GM18861 (cell line): ENCODE measurements around the gene CMTM7.

ENCODE experiments used
- ATAC-seq: cut with Tn5 transposase; IDR thresholded peaks from one replicate; pipeline ENCODE4 v1.9.1; 2021; ENCODE audit not compliant: unreplicated experiment

CMTM7 gene

DNA sequence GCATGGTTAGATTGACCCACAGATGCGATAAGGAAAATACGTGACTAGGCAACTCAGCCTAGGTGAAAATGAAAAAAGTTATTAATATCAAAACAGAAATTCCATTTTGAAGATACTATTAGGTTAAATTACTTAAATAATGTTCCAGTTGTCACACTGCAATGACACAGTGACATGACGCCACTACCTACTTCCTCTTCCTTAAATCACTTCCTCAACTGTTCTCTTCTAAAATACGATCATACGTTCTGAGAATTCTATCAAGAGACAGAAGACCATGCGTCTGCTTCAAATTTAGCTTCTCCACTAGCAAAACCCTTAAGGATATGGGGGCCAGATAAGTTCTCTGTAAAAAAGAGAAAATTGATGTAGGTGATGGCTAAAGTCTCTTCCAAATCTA is 92.8 kb downstream of the CMTM7 start:
- no peak for ATAC-seq

DNA sequence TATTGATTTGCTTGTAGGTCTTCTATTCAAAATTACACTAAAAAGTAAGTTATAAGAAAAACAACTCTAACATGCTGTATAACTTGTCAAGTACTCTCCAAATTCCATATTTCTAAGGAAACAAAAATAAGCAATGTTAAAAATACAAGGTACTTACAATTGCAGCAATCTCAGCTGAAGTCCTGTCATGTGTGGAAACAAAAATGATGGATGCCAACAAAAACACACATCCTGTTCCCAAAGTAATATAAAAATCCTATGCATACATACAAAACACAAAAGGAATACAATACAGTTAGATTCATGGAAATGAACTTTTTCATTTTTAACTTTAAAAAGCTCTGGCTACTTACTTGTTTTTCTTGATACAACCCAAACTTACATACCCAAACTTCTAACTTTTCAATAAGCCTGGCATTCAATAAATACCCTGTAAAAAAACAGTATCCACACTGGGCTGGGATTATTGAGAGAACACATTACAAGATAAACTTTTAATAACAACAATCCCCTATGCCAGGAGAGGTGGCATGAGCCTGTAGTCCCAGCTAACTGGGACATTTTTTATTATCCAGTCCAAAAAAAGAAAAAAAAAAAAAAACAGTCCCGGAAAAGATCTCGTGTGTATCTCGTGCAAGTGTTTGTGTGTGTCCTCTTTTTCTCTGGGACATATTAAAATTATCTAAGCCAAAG is 96.3 kb downstream of the CMTM7 start:
- ATAC-seq = no peak

DNA sequence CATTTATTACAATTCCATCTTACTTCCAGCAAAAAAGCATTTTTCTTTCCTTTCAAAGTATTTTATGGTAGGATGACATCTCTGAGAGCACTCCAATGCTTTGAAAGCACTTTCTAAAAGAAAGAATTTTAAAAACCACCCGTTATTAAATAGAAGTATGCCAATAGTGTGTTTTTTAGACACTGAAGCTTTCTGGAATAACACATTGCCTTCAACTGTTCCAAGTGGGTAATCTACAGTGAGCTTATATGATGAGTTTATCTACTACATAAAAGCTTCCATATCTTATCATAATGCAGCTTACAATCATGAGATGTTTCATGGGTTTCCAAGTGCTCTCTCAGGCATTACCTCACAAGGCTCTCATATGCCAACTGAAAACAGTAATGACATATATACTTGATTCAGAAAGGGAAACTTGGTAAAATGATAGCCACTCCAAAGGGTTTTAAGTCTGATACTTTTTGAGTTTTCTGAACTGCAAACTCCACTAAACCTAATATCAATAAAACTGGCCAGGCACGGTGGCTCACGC is 96.9 kb downstream of the CMTM7 start:
- ATAC-seq = no peak

DNA sequence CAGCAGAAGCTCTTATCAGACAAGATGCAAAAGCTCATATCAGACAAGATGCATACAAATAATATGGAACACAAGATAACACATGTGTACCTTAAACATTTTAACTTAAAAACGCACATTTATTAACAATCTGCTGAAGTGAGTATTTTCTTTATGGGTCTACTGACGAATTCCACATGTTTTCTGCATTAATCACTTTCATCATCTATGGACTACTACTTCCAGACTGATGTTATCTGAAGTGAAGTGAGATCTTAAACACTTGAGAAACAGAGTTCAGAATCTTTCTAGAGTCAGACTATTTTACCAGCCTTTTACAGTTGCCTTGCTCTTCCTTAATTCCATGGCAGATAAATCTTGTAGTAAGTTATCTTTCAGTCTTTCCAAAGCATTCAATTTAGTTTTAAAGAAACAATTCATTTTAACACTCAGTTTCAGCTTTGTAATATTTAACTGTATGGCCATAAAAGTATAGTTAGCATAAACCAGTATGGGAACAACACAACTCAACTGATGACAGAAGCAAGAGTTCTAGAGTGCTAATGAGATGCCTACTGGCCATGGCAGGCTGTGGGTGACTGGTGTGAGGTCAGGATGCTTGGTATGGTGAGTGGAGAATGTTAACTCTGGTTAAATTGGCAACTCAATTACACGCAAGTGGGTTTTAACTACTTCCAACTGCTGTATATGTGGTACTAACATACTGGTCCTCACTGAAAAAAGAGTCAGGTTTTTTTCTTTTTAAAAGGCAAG is 101.2 kb downstream of the CMTM7 start:
- no peak for ATAC-seq

DNA sequence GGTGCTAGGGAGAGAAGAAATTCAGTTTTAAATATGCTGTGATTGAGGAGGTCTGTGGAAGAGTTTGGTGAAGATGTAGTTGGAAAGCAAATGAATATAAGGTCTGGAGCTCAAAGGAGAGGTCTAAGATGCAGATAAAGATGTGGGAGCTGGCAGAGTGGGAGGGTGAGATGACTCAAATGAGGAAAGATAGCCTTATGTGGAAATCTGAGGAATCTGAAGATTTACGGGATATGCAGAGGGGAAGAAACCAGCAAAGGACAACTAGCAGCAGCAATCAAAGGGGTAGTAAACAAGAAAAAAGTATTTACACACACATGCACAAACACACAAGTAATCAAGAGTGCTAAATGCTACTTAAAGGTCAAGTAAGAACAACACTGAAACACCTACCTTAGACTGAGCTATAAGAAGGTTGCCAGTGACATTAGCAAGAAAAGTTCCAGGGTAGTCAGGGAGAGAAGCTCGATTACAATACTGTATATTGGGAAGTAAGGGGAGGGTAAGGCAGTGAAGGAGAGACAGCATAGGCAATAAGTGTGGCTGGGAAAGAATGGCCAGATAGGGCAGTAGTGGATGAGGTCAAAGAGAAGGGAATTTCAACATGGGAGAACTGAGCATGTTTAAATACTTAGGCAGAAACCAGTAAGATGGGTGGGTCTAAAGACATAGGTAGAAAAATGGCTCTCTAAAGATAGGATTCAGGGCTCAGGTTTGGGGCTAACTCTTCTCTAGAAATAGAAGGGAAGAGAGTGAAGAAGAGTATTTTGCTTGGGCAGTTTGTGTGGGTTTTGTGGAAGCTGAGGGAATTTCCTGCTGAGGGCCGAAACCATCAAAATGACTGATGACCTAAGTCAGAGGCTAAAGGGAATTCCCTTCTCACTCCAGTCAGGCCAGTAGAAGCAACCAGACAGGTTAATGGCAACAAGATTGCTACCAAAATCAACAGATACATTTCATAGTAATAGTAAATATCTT is 102.1 kb downstream of the CMTM7 start:
- peak; percentile 83 for ATAC-seq

DNA sequence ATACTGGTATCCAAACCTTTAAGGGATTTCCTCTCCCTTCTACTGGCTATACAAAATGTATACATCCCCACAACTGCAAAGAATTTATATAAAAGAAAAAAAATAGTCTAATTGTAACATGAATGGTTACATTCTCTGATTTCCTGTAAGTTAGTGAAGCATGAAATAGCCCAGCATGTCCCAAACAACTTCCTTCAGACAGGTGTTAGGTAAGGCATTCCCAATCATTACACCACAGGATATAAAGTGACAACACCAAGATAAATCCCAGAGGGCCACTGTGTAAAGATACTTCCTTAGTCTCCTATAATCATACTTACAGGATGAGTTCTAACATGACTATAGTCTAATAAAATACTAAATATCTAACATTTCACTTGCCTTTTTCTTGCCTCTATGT is 103.4 kb downstream of the CMTM7 start:
- no peak for ATAC-seq

DNA sequence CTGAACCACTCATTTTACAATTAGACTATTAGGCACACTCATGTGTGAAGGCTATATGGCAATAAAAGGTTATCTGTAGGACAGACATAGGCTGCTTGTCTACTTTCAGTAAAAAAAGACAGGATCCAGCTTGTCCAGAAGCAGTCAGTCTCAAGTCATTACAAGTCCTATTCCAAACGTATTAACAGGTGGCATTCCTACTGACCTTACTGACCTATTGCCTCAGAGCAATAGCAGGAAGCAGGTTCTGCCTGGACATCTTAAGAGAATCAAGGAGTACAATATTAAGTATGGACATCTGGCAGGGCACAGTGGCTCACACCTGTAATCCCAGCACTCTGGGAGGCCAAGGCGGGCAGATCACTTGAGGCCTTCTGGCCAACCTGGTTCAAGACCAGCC is 104.0 kb downstream of the CMTM7 start:
- no peak for ATAC-seq

DNA sequence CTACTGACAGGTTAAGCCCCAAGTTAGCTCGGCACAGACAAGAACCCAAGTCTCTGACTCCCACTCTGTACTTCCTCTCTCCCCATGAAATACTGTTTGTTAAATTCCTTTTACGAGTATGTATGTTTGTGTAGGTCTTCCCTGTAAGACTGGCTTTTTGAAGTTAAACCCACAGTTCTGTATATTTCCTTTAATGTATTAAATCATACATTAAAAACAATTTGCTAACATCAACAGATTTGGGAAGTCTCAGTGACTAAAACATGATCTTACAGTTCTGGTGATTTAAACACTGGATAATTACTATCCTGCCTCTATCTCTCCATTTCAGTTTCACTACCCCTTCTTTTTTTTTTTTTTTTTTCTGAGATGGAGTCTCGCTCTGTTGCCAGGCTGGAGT is 106.6 kb downstream of the CMTM7 start:
- ATAC-seq = no peak

DNA sequence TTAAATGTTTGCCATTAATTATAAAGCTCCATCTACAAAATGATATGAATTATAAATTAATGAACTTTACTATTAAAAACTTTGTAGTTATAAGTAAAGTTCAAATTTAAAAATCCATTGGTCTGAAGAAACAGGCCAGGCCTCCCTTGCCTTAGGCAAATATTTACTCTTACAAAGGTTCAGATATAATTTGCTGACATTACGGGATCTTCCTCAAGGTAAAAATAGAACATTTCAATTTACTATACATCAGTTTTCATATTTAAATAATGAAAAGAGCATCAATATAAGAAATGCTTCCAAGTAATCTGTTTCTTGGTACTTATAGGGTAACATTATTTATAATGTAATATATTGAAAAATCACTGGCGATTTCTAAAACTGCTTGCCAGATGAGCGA is 107.3 kb downstream of the CMTM7 start:
- no peak for ATAC-seq

DNA sequence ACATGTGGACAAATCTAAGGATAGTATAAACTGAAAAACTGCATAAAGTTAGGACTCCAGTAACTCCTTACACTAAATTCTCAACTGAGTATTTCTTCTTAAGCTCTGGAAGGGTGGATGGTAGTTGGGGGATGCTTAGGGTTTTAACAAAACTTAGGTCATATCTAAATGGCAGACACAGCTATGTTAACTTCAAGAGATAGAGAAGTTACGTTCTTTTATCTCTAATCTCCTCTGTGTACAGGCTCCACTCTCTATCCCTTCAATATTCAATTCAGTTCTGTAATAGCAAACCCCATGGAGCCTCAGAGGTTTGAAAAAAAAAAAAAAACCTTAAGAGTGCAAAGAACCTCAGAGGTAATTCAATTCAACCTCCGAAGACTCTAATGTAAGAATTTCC is 107.9 kb downstream of the CMTM7 start:
- ATAC-seq = no peak

DNA sequence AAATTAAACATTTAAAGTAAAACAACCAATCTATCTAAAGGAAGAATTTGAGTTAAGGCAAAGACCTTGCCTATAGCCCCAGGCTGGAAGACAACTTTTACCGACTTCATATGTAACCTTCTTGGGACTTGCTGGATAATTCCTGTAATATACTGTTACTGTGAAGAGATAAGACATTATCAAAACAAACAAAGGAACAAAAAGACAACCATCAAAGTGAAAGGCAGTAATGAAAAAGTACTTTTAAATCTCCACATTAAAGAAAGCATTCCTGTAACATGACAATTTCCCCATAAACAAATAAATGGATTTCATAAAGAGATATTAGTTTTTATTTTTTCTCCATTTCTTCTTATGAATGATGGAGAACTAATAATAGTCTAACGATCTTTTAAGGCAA is 108.6 kb downstream of the CMTM7 start:
- ATAC-seq = no peak

DNA sequence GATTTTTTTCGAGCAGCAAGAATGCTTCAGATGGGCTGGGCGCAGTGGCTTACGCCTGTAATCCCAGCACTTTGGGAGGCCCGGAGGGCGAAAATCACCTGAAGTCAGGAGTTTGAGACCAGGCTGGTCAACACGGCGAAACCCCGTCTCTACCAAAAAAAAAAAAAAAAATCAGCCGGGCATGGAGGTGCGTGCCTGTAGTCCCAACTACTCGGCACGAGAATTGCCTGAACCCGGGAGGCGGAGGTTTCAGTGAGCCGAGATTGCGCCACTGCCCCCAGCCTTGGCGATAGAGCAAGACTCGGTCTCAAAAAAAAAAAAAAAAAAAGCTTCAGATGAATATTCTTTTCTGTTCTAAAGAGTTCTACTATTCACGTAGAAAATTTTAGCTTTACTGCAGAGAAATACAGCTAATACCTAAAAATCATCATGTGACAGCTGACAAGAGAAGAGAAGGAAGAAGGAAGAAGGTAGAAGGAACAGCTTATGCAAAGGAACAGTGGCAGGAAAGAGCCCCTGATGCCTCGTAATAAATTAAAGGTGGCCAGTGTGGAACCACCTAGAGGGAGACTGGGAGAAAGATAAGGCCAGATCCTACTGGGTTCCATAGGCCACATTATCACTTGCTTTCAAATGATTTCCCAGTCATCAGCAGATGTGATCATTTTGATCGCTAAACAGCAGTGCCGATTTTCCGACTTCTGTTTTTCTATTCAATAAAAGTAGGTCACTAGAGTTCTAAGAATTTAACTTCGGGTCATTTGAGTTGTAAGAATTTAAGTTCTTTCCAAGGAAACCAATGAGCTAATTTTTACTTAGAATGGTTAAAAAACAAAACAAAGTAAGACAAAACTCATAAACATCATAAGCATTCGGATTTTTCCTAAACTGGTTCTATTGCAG is 109.5 kb downstream of the CMTM7 start:
- ATAC-seq = no peak

DNA sequence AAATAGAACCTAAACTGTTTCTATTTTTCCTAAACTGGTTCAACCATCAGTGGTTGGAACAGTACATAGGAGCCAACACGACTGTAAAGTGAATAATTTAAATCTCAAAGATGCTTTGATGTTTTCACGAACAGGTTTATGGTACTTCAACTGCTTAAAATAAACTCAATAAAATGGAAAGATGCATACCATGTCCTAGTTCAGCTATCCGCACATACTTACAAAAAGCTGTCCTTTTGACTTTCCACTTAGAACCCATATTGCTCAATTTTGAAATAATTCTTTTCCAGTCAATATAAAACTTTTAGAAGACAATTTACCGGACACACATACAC is 110.1 kb downstream of the CMTM7 start:
- ATAC-seq = no peak

DNA sequence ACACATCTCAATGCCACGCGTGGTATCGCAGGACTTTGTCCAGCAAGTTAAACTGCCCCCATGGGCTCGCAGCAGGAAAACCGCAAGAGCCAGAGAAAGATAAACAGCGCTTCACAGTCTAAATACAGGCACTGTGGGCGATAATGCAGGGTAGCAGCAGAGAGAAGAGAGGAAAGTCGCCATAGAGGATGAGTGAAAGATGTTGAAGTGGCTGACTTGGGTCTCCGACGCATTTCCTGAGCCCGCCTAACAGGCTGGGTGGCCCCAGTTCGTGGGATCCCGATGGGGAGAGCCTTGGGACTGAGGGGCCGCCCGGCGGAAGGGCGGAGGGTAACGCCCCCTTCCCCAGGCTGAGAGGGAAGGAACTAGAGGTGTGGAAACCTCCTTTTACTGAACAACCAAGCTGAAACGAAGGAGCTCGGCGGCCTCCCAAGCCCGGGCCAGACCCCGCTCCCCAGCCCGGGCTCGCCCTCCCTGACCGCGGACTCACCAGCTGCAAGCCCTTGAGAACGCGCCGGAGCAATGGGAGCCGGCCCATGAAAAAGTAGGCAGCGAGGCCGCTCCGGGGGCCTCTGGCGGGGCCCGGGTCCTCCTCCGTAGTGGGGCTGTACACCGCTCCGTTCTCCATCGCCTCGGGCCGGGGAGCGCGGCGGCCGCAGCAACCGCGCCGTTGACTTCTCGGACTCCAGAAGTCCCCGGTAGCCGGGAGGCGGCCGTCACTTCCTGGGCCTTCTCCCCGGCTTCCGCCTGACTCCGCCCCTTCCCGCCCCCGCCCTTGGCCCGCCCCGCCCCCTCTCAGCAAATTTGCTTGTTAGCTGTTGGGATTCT is 110.7 kb downstream of the CMTM7 start, which contains the start of gene CMTM6:
TSS of gene CMTM6 (minus strand) at position 735 of the 828 bp plus-strand sequence. CDS start at position 628, 107 bp downstream.
- peak; percentile 50 for ATAC-seq

DNA sequence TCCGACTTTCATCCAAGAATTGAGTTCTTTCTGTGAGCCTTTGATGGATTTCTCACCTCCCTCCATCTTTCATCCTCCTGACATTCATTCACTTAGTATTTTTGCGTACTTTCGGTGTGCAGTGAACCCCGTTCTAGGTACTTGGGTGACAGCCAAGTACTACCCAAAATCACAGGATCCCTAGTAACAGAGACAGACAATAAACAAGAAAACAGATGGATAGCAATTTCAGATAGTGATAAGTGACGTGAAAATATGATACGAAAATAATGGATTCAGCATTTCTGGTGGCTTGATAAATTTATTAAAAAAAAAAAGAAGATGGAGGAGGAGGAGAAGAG is 111.3 kb downstream of the CMTM7 start:
- no peak for ATAC-seq
